Right forelimb (tissue), 1 donor: ENCODE measurements around the gene APOL2.
"Not testable (repeated sequence)": the region's sequence is repeated elsewhere in the genome, so short reads cannot be mapped to it uniquely, and the experiment has no call there.

Source experiments
- DNase-seq: peaks from one replicate; pipeline ENCODE4 v3.0.0-alpha.2; 2018

The APOL2 gene

DNA sequence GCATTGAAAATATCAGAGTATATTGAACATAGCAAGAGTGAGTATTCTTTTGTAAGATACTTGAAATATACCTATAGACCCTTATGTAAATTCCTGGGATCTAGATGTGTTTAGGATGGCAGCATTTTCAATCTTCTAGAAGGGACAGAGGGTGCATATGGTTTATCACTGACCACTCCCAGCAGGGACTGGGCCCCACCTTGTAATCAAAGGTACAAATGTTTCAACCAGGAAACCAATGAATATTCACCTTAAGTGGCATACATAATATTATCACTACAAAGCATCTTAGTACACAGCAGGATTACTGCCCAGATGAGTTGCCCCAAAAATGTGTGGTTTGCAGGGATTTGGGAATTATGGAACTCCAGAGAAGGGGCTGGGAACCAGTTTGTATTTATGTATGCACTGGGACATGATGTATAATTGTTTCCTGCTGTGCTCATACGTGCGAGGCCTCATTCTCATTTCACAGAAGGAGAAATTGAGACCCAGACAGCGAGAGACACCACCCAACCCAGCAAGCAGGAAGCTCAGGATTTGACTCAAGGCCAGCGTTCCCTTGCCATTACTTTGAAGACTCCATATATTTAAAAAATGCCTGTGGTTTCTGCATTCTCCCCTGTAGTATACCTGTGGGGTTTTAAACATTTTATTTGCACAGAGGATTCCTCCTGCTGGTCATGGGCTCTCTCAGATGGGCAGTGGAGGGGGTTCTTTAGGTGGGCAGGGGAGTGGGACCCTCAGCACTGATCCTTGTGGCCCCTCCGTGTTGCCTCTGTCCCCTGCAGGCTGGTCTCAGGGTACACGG, 42.9 kb downstream of the APOL2 start:
- DNase-seq, result peak; percentile 51

DNA sequence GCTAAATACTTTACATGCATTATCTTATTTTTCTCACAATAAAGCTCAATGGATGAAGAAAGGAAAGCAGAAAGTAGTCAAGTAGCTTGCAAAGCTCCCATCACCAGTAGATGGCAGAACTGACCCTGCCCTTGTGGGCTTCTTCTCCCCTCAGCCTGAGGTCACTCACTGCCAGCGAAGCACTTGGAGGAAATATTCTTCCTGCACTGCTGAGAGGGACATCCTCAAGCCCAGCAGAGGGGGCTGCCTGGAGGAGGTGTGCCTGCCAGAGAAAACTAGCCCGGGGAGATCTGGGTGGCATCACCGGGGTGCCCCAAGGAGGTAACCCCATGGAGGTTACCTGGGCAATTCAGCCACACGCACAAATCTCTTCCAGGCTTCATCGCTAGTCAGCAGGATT, 44.4 kb downstream of the APOL2 start:
- peak; percentile 73 for DNase-seq

DNA sequence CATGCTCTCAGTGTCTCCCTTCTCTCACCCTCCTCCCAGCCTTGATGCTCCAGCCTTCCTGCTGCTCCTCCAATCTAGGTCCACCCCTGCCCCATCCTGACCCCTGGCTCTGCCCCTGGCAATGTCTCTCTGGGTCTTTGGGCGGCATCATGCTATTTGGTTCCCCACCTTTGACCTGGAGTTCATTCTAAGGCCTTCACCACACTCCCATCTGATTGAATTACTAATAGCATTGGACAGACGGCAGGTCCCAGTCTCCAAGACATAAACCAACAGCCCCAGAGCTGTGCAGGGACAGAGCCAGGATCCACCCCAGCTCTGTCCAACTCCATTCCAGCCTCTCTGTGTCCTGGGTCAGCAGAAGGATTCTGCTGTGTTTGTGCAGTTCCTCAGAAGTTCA, 44.9 kb downstream of the APOL2 start:
- no peak for DNase-seq

DNA sequence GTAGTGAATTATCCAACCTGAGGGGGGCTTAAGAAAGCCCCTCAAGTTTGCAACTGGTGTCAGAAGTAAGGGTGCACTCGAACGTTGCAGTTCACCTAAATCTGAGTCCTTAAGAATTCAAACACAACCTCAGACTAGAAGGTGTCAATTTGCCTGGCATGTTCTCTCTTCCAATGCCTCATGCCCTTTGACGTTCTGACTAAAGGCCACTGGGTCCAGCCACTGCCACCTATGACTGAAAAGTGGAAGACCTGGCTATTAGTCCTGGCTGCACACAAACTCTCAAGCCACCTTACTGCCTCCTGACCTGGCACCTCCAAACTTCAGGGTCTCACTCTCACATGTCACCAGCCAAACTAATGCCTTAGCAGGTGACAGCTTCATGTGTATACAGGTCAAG, 45.8 kb downstream of the APOL2 start:
- DNase-seq, result no peak

DNA sequence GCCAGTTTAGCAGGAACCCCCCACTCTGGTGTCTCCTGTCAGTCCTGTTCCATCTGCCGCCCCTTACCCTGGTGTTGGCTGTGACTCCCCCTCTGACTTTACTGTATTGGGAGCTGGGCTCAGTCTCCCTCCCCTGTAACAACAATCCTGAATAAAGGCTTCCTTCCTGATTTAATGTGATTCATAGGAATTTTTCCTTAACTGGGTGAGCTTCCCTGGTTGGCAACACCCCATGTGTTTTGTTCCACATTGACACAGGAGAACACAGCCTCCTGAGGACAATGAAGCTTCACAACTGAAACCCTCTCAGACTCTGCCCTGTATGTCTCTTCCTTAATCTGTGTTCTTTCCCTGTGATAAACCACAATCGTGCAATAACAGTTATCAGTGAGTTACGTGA, 46.2 kb downstream of the APOL2 start:
- no peak for DNase-seq

DNA sequence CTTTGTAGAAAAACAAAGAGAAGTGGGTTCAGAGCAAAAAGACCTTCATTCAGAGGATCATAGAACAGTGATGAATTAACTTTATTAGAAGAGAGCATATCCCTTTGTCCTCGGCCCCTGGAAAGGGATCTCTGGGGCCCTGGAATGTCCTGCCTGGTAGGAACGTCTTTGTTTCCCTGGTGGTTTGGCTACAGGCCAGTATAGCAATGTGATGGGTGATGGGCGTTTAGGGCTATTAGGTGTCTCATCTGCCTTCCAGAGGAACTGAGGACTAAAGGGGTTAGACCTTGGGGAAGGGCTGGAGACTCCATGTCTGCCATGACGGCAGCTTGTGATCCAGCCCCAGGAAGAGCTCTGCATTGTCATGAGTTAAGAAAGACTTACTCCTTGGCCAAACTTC, 46.8 kb downstream of the APOL2 start:
- no peak for DNase-seq

DNA sequence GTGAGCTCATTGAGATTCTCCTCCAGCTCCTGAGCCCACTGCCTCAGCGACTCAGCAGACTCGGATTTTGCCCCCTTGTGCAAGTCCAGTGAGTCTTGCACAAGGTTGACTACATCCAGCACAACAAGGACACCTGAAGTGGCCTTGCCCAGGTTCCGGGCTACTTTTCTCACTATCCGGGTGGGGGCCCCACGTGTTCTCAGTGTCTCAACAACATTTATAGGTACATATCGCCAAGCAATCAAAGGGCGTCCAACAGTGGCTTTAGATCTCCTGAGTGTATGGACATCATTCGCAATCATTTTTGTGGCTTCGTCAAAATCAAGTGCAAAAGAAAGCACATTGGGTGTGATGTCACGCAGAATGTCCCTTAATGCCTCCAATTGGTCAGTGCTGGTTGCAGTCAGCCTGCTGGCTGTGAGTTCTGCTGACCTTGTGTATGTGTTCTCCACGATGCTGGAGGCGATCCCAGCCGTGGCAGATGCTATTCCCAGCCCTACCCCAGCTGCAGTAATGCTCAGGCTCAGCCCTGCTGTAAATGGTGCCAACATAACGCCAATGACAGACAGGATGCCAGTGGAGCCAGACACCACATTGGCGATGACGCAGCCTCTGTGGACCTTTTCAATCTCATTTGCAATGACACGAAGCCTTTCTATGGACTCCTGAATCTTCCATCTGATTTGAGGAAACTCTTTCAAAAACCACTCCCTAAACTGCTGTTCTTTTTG, 48.1 kb downstream of the APOL2 start:
- DNase-seq, result no peak

DNA sequence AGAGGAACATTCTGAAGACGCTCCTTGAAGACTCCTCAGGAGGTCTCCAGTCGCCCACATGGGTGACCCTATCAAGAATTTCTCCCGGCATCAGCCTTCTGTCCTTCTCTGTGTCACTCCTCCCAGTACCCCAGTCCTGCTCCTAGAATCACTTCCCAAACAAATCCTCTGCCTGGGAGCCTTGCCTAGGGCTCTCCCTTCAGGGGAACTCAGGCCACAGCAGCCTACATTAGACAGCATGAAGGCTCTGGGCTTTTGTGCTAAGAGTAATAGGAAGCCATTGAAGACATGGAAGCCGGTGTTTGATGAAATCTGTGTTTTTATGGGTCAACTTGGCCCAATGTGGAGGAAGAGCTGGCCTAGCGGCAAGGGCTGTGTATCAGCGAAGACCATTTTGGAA, 51.5 kb downstream of the APOL2 start:
- not testable (repeated sequence) for DNase-seq

DNA sequence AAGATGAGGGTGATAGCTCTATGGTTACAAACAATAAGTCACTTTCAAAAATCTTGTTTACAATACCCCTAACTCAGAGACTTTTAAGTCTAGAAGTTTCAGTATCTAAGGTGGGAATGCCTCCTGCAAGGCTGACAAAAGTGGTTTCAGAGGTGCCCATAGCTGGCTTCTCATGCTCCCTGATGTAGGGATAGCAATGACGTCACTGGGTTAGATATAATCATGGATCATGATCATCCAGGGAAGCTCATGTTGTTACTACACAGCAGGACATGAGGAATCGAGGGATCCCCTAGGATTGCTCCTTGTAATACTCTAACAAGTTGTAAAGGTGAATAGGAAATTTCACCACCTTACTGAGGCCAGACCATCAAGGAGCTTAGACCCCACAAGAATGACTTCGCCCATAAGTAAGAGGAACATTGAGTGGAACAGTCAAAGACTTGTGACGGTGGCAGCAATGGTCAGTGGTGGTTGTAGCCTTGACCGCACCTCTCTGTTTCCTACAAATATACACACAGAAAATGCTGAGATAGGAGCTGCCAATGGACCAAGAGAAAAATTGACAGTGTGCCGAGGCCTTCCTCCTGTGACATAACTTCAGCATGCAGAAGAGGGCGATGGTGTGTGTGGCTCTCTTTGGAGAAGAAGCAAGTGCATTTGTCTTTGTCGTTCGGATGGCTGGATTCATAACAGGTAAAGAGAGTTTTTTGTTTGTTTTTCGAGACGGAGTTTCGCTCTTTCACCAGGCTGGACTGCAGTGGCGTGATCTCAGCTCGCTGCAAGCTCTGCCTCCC, 53.3 kb downstream of the APOL2 start:
- no peak for DNase-seq

DNA sequence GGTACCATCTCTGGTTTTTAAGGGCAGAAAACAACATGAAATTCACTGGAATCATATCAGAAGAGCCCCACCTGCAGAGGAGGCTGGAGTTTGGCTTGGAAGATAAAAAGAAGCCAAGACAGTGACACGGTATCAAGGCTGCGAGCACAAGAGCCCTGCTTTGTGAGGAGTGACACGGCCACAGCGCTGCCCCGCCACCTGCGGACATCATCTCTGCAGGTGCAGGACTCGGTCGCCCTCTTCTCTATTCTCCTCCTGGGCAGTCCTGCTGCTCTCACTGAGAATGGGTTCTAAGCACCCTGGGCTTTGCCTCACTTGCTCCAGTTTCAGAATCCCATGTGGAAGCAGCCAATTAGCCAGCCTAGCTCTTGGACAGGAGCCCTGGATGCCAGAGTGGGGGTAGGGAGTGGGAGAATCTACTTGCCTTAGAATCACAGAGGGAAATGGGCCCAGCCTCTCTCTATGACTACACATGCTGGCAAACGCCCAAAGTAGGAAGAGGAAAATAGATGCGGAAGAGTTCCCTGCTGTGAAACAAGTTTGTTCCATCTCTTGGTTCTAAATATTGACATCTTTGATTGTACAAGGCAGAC, 54.8 kb downstream of the APOL2 start:
- DNase-seq, result no peak

DNA sequence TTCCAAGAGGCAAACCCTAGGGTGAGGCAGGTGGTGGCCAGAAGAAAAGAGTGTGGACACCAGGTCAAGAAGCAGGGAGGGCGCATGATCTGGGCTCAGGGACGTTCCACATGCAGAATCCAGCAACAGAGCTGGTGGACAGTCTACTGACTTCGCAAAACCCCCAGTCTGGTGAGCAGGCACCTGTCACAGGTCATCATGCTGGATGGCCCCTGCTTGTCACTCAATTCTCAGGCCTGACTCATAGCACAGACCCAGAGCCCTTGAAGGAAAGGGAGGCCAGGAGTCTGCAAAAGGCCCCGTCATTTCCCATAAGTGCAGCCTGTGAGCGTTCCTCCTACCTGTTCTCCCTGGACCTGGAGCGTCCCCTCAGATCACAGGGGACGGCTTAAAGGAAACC, 55.9 kb downstream of the APOL2 start:
- no peak for DNase-seq

DNA sequence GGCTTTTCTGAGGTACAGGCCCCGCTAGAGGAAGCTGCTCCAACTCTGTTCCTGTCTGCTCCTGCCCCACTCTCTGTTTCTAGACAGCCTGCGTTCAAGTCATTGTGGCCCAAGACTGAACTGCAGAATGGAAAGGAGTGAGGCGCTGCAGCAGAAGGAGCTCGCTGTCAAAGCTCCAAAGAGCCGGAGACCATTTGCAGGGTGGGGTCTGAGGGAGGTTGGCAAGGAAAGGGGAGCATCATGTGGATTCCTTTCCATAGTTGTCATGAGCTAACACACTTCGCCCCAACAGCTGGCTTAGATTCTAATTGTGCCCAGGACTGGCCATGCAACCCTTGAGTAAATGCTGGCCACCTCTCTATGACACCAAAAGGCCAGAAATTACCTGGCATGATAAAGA, 56.5 kb downstream of the APOL2 start:
- no peak for DNase-seq

DNA sequence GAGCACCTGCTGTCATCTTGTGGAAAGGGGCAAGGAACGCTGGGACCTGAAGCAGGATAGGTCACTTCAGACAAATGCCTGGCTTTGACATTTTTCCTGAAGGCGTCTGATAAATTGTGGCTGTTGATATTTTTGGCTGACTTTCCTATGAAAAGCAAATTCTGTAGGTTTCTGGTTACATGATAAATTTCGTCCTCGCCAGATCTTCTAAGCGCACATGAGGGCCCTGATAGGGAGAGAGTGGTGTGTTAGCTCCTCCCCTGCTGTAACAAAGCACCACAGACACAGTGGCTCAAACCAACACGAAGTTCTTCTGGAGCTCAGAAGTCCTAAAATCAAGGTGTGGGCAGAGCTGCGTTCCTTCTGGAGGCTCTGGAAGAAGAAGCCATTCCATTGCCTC, 57.3 kb downstream of the APOL2 start:
- no peak for DNase-seq

DNA sequence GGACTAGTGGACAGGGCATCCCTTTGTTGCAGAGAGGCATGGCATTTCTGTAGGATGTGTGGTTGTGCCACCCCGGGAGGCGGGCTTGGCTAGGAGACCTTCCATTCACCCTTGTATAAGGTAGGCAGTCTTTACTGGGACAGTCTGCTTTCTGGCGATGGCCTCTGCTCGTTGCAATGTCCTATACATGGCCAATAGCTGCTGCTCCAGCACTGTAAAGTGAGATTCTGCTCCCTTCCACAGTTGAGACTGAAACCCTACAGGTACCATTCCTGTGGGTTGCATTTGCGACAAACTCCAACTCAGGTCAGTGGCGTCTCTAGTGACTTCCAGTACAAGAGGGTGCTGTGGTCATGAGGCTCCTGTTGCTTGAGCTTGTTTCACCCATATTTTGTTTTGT, 58.4 kb downstream of the APOL2 start:
- no peak for DNase-seq

DNA sequence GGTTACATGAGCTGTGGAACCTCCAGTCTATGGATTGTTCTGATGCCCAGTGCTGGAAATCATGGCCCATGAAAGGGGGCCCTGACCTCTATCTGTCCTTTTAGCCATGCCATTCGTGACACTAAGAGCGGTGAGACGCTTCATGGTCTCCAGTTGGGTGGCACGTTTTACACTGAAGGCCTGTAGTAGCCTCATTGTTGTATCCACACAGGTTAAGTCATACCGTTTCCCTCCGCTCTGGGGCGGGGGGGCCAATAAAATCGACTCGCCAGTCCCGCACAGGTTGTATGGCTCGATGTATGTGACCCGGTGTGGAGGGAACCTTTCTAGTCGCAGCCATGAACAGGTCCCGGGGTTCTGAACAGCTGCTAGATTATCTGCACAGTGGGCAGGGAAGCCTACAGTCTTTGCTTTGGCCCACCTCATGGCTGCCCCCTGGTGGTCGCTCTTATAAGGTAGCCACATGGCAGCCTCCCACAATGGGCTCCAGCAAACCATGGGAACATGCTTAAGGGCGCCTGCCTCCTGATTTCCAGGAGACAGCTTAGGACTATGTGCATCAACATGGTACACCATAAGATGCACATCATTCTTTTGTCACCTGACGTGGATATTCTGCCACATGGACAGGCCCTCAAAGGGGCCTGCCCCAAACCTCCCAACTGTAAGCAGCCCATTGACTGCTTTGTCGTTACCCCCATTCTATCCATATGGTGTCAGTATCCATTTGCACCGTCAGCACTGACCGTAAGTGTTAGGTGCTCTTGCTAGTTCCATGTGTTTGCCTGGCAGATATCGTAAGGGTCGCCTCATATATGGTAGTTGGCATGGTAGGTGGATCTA, 59.1 kb downstream of the APOL2 start:
- DNase-seq, result peak; percentile 70

DNA sequence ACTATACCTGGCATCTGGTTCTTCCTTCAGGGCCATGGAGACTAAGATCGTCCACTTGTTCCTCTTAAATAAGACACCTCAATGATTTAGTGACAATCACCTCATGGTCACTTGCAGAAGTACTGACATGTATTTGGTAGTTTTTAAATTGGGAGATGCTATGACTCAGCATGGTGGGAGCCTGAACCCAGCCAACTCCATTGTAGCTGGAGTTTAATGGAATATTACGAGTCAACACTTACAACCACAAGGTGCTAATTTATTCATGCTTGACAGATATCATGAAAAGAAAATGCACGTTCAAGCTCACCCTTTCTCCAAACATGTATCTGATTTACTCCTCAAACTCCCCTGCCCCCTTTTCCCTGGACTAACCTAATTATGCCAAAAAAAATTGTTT, 62.2 kb downstream of the APOL2 start:
- DNase-seq, result no peak
